HTERT RPE-1 (cell line): ENCODE results near the gene BNC2.
"Not testable (repeated sequence)": the region's sequence is repeated elsewhere in the genome, so short reads cannot be mapped to it uniquely, and the experiment has no call there.

Experiments
- in situ Hi-C: fragments of 300-500 bp; cut with MboI; formaldehyde crosslinking; loops from 4 replicates; pipeline ENCODE4 v1.14.3; 2020; ENCODE audit warnings: low sequenced_read_pairs

BNC2 gene

GRCh38 chr9:16475996-16476395 is 394.5 kb downstream of the BNC2 start:
- in situ Hi-C loops = no loop called here

DNA sequence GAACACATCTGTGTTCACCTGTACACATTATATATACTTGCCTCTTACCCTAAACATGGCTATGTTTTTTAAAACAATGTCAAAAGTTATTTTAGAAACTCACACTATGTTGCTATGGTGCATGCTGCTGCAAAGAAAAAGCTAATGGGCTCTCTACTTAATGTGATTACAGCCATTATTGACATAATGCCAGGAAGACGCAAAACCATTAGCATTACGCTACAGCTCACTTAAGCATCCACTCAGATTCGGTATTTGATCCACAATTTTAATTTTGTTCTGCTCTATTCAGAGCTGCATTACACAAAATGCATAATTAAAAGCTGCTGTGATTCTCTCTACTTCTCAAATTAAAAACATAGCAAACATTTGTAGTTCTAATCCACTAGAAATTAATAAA is 395.2 kb downstream of the BNC2 start:
- in situ Hi-C loops = no loop called here

DNA sequence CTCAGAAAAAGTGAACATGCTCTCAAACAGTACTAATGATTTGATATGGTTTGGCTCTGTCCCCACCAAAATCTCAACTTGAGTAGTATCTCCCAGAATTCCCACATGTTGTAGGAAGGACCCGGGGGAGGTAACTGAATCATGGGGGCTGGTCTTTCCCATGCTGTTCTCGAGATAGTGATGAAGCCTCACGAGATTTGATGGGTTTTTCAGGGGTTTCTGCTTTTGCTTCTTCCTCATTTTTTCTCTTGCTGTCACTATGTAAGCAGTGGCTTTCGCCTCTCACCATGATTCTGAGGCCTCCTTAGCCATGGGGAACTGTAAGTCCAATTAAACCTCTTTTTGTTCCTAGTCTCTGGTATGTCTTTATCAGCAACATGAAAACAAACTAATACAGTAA is 401.3 kb downstream of the BNC2 start:
- in situ Hi-C loops = no loop called here

DNA sequence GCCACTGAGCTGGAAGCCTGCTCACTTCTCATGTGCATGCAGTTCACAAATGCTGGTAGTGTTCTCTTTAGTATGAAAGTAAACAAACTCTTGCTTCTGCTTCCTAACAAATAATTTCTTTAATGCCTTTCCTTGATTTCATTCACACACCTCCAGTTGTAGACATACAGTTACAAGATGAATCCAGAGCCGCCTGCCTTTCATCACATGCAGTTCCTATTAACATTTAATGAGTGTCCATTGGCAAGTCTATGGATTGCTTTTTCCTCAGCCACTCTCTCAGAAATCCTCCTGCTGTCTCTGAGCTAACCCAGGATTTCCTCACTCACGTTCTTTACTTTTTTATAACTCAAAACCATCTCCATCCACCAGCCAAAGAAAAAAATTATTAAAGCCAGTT is 408.6 kb downstream of the BNC2 start:
- in situ Hi-C loops = no loop called here

DNA sequence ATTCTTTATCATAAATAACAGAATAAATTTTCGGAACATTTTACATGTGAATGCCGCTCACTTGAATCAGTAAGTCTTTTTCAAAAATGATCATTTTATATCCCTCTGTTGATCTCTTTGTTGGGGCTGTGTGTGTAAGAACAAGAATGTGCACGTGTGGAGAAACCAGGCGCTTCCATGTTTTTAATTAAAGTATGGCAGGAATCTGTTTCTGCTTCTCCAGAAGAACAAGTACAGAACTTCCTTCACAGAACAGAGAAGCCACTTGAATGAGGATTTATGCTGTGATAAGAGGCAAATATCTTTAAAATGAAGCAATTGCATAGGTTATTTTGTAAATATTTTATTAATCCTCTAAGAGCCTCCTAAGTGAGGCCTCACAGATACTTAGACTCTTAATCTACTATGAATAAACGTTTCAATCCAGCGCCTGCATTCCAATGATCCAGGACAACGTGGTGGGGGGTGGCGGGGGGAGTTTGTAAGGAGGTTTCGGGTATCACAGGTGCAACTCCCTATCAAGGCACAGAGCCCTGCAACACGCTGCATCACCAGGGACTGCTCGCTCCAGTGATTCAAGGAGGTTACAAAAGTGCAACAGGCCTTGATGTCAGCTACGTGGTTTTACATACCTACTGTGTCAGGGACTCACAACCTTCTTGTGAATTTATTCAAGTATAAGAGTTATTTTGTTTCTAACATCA is 409.2 kb downstream of the BNC2 start:
- in situ Hi-C loops = no loop called here

- in situ Hi-C loops = no loop called here
These were observed 409.8 kb downstream of the BNC2 start for GRCh38 chr9:16460696-16461095.

- in situ Hi-C loops = no loop called here
These were observed 410.9 kb downstream of the BNC2 start for GRCh38 chr9:16459421-16460148.

DNA sequence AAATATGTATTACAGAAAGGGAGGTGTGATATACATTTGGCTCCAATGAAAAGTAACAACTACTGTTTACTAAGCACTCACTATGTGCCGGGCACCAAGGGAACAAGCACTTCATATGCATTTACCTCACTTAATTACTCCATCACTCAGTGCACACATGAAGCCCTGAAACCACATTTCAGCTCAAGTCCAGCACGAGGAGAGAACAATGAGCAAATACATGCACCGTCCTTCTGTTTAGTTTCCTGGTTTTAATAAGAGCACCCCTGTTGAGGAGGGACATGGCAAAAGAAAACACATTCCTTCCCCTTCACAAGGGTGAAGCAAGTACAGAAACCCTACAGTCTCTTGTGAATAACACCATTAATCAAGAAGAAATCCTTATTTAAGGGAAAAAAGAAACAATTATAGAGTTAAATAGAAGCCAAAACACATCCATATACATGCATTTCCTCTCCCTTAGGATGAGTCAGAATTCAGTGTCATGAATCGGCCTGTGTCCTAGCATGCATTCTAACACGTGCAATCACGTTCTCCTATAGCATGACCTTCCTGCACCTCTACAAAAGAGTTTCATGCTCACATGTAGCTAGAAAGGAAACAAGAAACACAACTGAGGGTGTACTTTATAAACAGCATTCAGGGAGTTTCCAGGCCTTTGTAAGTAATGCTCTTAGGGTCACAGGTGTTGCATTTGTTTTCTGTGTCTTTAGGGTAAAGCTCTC is 411.6 kb downstream of the BNC2 start:
- in situ Hi-C loops = no loop called here

DNA sequence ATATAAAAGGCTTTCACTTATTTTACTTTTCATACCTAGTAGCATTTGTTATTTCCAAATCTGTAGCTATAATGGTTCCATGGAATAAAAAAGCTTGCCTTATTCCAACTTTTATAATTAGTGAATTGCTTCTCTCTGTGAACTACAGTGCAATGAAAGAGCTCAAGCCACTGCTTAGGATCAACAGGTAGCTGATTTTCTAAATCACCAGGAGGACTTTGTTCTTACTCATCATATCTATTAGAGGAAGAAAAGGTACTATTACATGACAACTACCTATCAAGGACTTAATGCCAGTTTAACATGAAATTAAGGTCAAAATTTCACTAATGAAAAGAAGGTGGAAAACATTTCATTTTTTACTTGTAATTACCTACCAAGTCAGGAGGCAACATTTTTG is 414.6 kb downstream of the BNC2 start:
- in situ Hi-C loops = no loop called here

DNA sequence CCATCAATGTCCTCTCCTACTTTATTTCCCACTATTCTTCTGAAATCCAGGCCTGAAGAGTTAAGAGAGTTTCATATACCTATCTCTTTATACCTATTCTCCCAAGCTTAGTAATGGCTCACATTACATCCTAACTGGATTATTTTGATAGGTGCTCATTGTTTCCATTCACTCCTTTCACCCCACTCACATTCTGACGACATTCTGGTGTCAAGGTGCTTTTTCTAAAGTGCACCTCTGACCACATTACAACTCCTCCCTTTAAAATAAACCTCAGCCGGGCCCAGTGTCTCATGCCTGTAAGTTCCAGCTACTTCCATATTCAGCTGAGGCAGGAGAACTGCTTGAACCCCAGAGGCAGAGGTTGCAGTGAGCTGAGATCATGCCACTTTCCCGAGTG is 417.1 kb downstream of the BNC2 start:
- in situ Hi-C loops = no loop called here

DNA sequence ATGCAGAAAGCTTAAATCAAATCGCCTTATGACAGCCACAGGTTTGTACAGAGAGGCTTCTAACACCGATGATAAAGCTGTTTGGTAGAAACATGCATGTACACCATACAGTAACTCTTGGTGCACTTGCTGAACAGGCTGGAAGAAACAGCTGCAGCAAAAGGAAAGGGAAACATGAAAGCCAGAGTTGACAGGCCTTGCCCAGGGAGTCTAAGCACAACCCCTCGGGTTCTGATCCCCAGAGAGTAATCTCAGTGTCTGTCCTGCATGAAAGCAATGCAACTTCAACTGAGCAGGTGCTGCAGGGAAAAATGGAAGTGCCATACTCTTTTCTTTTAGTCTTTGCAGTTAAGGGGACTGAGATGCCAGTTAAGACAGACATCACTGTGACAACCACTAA is 419.9 kb downstream of the BNC2 start:
- in situ Hi-C loops = no loop called here

- in situ Hi-C loops = no loop called here
These were observed 420.4 kb downstream of the BNC2 start for GRCh38 chr9:16450043-16450442.

DNA sequence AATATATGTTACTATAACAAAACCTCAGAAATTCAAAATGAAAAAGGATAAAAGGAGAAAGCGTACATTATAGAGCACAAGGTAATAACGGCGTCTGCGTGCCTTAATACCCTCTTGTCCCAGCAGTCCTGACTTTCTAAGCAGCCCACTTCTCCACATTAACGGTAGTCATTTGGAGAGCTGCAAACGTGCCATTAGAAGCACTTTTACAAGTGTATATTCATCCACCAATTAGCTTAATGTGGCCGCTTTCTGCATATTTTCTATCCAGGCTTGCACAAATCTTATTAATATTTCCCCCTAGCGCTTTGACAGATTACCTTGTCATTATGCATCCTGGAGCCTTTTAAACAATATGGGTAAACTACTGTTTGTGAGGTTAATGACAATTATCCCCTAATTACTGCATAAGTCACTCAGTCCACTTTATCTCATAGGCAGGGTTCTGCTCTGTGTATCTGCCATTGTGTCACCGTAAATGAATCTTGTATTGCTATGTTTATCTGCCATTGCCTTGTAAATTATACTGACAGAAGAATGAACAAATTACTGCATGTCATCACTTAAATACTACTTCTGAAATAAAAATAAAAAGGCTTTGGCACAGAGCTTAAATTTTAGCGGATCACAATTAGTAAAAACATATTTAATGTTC is 421.3 kb downstream of the BNC2 start:
- in situ Hi-C loops = no loop called here

DNA sequence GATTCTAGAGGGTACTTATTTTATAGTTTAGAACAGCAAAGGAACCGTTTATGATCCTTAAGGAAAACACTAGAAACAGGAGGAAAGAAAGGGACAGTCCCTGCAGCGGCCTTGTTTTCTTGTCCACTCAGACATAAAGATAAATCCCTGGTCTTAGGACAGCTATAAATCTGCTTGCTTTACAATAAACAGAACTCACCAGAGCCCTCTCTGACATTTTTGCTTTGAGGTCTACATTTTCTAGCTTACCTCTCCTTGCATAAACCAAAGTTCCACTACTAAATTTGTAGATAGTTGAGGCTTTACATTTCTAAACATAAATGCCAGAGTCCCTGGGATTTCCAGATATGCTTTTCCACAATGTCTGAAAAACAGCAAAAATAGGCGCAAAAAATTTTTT is 422.5 kb downstream of the BNC2 start:
- in situ Hi-C loops = no loop called here

DNA sequence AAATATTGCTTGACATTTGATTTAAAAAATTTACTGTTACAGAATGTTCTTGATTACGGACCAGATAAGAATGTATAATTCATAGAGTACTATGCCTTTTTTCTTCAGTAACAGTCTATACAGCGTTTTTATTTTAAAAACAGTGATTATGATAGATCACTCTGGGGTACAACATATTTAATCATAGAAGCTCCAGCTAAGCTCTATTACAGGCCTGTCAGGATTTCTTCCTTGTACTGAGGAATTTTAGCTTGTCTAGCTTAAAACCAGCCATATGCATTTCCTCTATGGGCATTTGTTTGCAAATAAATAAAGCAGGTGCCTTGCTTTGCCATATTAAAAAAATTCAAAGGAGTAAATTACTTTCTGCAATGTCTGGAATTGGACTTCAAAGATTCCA is 423.8 kb downstream of the BNC2 start:
- in situ Hi-C loops = no loop called here

GRCh38 chr9:16445141-16445920 is 425.1 kb downstream of the BNC2 start:
- in situ Hi-C loops = no loop called here

DNA sequence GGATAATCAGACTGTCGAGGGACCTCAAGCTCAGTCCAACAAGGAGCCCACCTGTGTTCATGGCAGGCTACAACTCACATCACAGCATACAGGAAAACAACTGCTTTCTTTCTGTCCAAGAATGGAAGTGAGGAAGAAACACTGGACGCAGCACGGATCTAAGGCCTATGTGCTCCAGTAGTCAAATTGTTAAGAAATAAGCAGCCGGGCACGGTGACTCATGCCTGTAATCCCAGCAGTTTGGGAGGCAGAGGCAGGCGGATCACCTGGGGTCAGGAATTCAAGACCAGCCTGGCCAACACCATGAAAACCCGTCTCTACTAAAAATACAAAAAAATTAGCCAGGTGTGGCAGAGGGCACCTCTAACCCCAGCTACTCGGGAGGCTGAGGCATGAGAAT is 427.8 kb downstream of the BNC2 start:
- in situ Hi-C loops = no loop called here

DNA sequence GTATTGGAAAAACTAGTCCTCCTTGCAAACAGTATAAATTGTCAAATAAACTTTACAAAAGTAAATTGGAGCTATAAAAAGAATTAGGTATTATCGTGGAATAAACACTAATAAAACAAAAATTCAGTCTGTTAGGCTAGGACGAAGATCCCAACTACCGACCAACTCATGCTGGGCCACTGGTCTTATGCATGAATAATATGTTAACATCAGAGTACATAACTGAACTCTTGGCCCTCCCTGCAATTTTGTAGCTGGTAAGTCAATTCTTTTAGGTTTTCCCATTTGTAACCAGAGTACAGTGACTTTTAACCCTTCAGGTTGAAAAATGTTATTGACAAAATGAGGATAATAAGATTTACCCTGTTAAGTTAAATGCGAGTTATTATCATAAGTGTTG is 428.7 kb downstream of the BNC2 start:
- in situ Hi-C loops = no loop called here

DNA sequence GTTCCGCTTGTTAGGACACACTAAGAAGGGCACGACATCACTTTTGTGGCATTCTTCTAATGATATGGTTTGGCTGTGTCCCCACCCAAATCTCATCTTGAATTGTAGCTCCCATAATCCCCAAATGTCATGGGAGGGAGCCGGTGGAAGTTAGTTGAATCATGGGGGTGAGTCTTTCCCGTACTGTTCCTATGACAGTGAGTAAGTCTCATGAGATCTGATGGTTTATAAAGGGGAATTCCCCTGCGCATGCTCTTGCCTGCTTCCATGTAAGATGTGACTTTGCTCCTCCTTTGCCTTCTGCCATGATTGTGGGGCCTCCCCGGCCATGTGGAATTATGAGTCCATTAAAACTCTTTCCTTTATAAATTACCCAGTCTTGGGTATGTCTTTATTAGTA is 431.6 kb downstream of the BNC2 start:
- in situ Hi-C loops = not testable (repeated sequence)

DNA sequence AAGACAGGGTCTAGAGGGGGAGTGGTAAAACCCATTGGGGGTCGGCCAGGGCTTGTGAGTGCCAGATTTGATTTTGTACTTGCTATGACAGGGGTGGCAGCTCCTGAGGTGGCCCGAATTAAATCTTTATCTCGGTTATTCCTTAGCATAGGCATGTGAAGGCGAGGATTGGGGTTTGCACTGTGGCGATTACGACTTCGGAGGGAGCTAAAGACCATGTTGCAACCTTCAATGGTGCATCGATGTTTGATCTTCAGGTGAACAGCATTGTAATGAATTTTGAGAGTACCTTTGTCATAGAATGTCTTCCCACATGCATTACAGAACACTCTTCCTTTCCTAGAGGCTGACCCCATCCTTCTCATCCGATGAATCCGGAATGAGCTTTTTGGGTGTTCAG is 433.9 kb downstream of the BNC2 start:
- in situ Hi-C loops = no loop called here

DNA sequence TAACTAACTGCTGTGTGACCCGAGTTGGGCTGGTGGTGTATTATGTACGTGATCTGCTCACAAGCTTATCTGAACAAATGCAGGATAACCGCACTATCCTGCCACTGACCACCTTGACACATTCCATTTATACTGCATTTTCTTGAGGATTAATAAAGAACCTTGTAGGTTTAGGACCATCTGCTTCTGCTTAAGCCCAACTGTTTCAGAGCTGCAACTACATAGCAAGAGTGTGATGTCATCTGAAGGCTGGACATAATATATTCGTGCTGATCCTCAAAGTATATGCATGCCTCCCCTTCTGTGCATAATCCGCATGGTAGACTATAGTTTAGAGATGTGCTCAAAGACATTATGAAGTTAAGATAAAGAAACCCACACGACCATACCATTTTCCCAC is 435.9 kb downstream of the BNC2 start:
- in situ Hi-C loops = no loop called here
